Stimulated activated CD8-positive, alpha-beta memory T cell treated with anti-CD3 and anti-CD28 coated beads, Interleukin-12 subunit alpha, Interleukin-12 subunit beta, amount 100 ng/mL, for 4 hours (primary cell): ENCODE data around the gene TNFRSF8.
A peak's percentile ranks its signal among the peaks of the same experiment; 100 is the strongest.
"Not testable (repeated sequence)": the region's sequence is repeated elsewhere in the genome, so short reads cannot be mapped to it uniquely, and the experiment has no call there.

Experiments
- DNase-seq: peaks from one replicate; pipeline ENCODE4 v3.0.0-alpha.2; 2020; ENCODE audit warnings: low read depth

Gene TNFRSF8

DNA sequence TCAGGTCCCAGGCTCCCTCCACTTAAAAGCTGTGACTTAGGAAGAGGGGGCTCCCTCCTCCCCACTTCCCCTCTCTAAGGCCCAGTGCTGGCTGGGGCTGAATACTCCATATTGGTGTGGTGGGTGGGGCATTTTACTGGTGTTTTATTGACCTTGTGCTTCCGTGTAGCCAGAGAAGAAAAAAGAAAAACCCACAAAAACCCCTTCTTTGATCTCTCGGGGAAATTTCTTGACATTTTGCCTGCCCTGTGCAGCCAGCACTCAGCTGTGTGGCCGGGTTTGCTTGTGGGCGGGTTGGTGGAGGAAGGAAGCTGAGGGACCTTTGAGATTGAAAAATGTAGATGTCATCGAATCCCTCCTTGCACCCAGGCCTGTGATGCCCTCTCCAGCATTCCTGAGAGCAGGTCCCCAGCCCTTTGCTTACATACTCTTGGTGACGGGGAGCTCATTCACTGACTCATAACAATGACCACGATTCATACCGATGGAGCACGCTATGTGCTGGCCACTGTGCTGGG, 24.8 kb downstream of the TNFRSF8 start:
- peak; percentile 48 for DNase-seq

- DNase-seq, result no peak
Observed at GRCh38 chr1:12088607-12089006, 25.5 kb downstream of the TNFRSF8 start.

- no peak for DNase-seq
Observed at GRCh38 chr1:12090326-12090725, 27.2 kb downstream of the TNFRSF8 start.

DNA sequence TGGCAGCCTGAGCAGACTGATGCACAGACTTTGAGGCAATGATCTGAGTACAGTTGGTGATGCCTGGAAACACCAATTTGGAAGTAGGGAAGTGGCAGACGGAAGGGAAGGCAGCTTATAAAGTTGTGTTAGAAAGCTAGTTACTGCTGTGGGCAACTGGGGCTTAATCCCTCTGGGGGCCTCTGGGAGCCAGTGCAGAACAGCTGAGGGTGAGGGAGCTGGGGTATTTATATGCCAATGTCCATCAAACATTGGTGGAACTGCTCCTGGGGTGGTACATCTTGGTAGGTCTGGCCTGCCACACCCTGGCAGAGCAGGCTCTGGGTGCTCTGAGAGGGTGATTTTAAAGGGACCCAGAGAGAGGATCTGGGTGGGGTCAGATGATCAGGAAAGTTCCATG, 28.1 kb downstream of the TNFRSF8 start:
- no peak for DNase-seq

GRCh38 chr1:12094180-12094579, 31.1 kb downstream of the TNFRSF8 start:
- no peak for DNase-seq

GRCh38 chr1:12095452-12096263, 32.6 kb downstream of the TNFRSF8 start:
- DNase-seq, result no peak

- DNase-seq, result no peak
Observed at GRCh38 chr1:12096615-12097014, 33.5 kb downstream of the TNFRSF8 start.

DNA sequence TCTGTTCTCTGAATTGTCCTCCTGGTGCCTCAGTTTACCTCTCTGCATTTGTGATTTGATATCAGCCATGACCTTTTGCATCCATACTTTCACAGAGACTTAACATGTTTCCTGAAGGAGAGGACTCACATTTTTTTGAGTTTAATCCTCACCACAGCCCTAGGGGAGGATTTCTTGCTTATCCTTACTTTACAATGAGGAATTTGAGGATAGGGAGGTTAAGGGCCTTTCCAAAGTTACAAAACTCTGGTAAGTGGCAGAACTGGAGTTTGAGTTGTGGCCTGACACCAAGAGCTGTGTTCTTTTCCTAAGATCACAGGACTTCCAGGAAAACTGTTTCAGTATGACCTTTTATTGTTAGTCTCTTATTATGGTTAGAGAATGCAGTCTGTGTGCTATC, 34.2 kb downstream of the TNFRSF8 start:
- no peak for DNase-seq

DNA sequence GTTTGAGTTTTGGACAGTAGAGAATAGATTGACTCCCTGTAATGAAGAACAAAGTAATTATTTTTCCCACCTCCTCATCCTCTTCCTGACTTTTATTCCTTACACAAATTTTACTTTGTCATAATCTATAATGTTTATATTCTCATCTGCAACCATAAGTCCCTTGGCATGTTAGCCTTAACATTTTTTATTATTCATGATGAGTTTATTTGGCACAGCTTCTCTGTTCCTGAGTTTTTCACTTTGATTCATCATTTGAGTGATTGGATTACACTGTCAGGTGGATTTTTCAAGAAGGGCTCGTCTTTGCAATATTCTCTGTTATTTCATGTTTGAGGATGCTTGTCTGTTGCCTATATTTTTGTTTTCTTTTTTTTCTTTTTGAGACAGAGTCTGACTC, 35.7 kb downstream of the TNFRSF8 start:
- no peak for DNase-seq

GRCh38 chr1:12099610-12100009, 36.5 kb downstream of the TNFRSF8 start:
- no peak for DNase-seq

DNA sequence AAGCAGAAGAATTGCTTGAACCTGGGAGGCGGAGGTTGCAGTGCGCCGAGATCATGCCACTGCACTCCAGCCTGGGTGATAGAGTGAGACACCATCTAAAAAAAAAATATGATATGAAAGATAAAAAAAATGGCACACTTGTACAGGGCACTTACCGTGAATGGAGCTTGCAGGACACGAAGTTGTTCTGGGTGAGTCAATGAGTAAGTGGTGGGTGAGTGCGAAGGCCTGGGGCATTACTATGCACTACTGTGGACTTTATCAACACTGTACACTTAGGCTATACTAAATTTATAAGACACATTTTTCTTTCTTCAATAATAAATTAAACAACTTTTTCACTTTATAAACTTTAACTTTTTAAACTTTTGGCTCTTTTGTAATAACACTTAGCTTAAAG, 37.0 kb downstream of the TNFRSF8 start:
- DNase-seq, result no peak

GRCh38 chr1:12101120-12101519, 38.0 kb downstream of the TNFRSF8 start:
- DNase-seq, result not testable (repeated sequence)

- DNase-seq, result no peak
Observed at GRCh38 chr1:12102066-12102465, 39.0 kb downstream of the TNFRSF8 start.

- DNase-seq, result no peak
Observed at GRCh38 chr1:12104417-12104816, 41.3 kb downstream of the TNFRSF8 start.

DNA sequence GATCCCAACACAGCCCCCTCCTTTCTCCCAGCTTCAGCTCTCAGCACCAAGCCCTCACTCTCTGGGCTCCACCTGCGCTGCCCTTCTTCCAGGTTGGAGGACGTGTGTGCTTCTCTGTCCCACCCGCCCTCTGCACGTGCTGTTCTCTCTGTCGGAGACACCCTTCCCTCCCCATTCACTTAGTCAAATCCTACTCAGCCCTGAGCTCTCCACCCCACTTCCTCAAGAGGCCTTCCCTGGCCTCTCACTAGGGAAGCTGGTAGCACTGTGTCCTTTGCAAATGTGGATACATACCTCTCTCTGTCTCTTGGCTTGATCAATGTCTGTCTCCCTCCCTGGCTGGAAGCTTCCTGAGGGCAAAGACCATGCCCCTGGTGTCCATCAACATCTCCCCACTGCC, 43.0 kb downstream of the TNFRSF8 start:
- DNase-seq, result no peak

GRCh38 chr1:12106861-12107260, 43.8 kb downstream of the TNFRSF8 start:
- not testable (repeated sequence) for DNase-seq

DNA sequence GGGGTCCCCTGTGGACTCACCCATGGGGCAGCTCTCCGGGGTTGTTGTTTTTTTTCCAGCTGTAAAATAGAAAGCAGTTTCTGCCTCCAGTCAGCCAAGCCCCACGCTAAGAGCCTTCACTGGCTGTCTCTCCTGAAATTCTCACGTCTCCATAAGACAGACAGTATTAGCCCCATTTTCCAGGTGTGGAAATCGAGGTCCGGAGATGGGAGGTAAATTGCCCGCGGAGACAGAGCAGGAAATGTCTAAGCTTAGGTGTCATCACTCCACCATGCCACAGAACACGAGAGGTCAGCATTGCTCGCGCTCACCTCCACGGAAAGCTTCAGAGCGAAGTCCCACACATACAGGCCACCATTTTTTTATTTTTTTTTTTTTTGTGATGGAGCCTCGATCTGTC, 44.6 kb downstream of the TNFRSF8 start:
- no peak for DNase-seq

DNA sequence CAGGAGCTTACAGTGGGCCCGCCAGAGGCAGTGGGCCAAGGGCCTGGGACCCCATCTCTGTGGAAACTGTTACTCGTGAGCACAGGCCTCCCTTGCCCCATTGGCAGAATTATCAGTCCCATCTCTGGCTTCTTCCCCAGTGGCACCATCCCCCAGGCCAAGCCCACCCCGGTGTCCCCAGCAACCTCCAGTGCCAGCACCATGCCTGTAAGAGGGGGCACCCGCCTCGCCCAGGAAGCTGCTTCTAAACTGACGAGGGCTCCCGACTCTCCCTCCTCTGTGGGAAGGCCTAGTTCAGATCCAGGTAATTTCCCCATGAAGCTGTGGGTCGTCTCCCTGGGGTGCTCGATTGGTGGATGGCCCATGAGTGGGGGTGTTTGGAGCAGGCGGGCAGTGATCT, 46.8 kb downstream of the TNFRSF8 start:
- DNase-seq, result no peak

- no peak for DNase-seq
Observed at GRCh38 chr1:12111741-12112140, 48.6 kb downstream of the TNFRSF8 start.

DNA sequence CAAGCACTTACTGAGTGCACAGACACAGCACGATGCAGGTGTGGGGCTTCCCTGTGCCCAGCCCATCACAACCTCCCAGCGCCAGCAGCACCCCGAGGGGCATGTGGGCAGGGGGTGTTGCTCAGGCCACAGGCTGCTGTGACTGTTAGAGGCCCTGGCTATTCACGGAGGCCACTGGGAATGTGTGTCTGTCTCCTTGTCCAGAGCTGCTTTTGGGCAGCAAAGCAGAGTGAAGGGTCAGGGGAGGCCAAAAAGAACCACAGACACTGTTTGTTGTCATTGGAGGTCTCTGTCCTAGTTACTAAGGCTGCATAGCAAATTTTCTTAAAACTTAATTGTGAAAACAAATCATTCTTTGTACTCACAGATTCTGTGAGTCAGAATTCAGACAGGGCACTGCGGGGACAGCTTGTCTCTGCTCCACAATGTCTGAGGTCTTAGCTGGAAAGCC, 49.6 kb downstream of the TNFRSF8 start:
- DNase-seq, result no peak

GRCh38 chr1:12113433-12114339, 50.6 kb downstream of the TNFRSF8 start:
- no peak for DNase-seq

- DNase-seq, result no peak
Observed at GRCh38 chr1:12114340-12114683, 51.2 kb downstream of the TNFRSF8 start.

GRCh38 chr1:12114916-12115315, 51.8 kb downstream of the TNFRSF8 start:
- no peak for DNase-seq
